ENCODE measurements around the gene CYP2J2. TPM values are rescaled to one million over a fixed set of nuclear protein-coding genes. Genes with fewer than 3 reads are reported as not detected.

CYP2J2 gene
- total RNA-seq, 3 donors from 2014 or later: 0.16 to 12.8 (median 8.3) TPM

GRCh38 chr1:59908084-59908483 is 18.5 kb downstream of the CYP2J2 start:
- no peak for DNase-seq (ENCODE audit: low spot score in 2 of 2)

GRCh38 chr1:59906931-59907330 is 19.6 kb downstream of the CYP2J2 start:
- H3K4me1 ChIP-seq: no peaks in the 10 kb centered on the region
- intact Hi-C loops (cut with DNase I; ENCODE audit: low total_unique reads): no loop called here
- no peak for TF ChIP-seq POLR2AphosphoS5 (IDR thresholded peaks at IDR 0.05)
- no peak for TF ChIP-seq POLR2A (IDR thresholded peaks at IDR 0.05)
- TF ChIP-seq CTCF (IDR thresholded peaks at IDR 0.05): no peak

More at GRCh38 chr1:59908084-59908483, 18.5 kb downstream of the CYP2J2 start:
- Histone ChIP-seq H3K27me3 (no peaks in the 10 kb centered on the region), H3K27ac (no peak overlapping the region), H3K9me3 (no peaks in the 10 kb centered on the region), H3K4me3 (no peak overlapping the region), H3K36me3 (no peaks in the 10 kb centered on the region), H3K4me1 (no peaks in the 10 kb centered on the region)
- intact Hi-C loops (cut with DNase I; ENCODE audit: low total_unique reads): no loop called here
- TF ChIP-seq POLR2A (IDR thresholded peaks at IDR 0.05): no peak
- TF ChIP-seq POLR2AphosphoS5 (IDR thresholded peaks at IDR 0.05): no peak
- no peak for TF ChIP-seq CTCF (IDR thresholded peaks at IDR 0.05)

GRCh38 chr1:59903141-59903754 is 23.3 kb downstream of the CYP2J2 start:
- Histone ChIP-seq H3K4me3 (no peak overlapping the region), H3K36me3 (no peaks in the 10 kb centered on the region), H3K9me3 (no peaks in the 10 kb centered on the region), H3K4me1 (no peaks in the 10 kb centered on the region), H3K27me3 (no peaks in the 10 kb centered on the region), H3K27ac (no peak overlapping the region)
- intact Hi-C loops (cut with DNase I; ENCODE audit: low total_unique reads): no loop called here
- no peak for DNase-seq (ENCODE audit: low spot score in 2 of 2)
- peak in 2 of 3 donors; percentile 17 to 43 for TF ChIP-seq CTCF (IDR thresholded peaks at IDR 0.05)
- TF ChIP-seq POLR2A (IDR thresholded peaks at IDR 0.05): no peak

More at GRCh38 chr1:59906931-59907330, 19.6 kb downstream of the CYP2J2 start:
- DNase-seq (ENCODE audit: low spot score in 2 of 2): no peak
- Histone ChIP-seq H3K27ac (no peak overlapping the region), H3K9me3 (no peaks in the 10 kb centered on the region), H3K36me3 (no peaks in the 10 kb centered on the region), H3K27me3 (no peaks in the 10 kb centered on the region), H3K4me3 (no peak overlapping the region)

GRCh38 chr1:59901770-59902388 is 24.7 kb downstream of the CYP2J2 start:
- no peak for TF ChIP-seq CTCF (IDR thresholded peaks at IDR 0.05)
- TF ChIP-seq POLR2A (IDR thresholded peaks at IDR 0.05): no peak
- no peak for TF ChIP-seq POLR2AphosphoS5 (IDR thresholded peaks at IDR 0.05)
- no peaks in the 10 kb centered on the region for H3K9me3 ChIP-seq
- no peaks in the 10 kb centered on the region for H3K36me3 ChIP-seq
- H3K4me3 ChIP-seq: no peak overlapping the region
- intact Hi-C loops (cut with DNase I; ENCODE audit: low total_unique reads): no loop called here
- no peaks in the 10 kb centered on the region for H3K4me1 ChIP-seq
- no peak overlapping the region for H3K27ac ChIP-seq
- DNase-seq (ENCODE audit: low spot score in 2 of 2): no peak
- no peaks in the 10 kb centered on the region for H3K27me3 ChIP-seq

GRCh38 chr1:59900640-59901039 is 25.9 kb downstream of the CYP2J2 start:
- Histone ChIP-seq H3K4me3 (no peak overlapping the region), H3K27me3 (no peaks in the 10 kb centered on the region), H3K9me3 (no peaks in the 10 kb centered on the region), H3K27ac (no peak overlapping the region), H3K4me1 (no peaks in the 10 kb centered on the region), H3K36me3 (no peaks in the 10 kb centered on the region)
- DNase-seq (ENCODE audit: low spot score in 2 of 2): no peak
- intact Hi-C loops (cut with DNase I; ENCODE audit: low total_unique reads): no loop called here
- TF ChIP-seq CTCF (IDR thresholded peaks at IDR 0.05) (no peak), POLR2AphosphoS5 (IDR thresholded peaks at IDR 0.05) (no peak), POLR2A (IDR thresholded peaks at IDR 0.05) (no peak)
